PFSK-1 (cell line): ENCODE measurements around the gene FKBP10.

Source experiments
- FOXP2 ChIP-seq: optimal IDR thresholded peaks from 2 replicates; pipeline ENCODE3; 2011; ENCODE audit warnings: borderline replicate concordance, control low read depth, inconsistent platforms; ENCODE audit not compliant: insufficient read depth; ENCODE audit errors: extremely low read length, extremely low read depth
- POLR2AphosphoS5 ChIP-seq: IDR thresholded peaks from 2 replicates; pipeline ENCODE4 v1.6.1; 2012; ENCODE audit warnings: low read depth, mild to moderate bottlenecking, control low read depth, low read length, moderate library complexity
- SIN3A ChIP-seq: IDR thresholded peaks from 2 replicates; pipeline ENCODE4 v1.6.1; 2012; ENCODE audit warnings: mild to moderate bottlenecking, low read length, moderate library complexity, borderline replicate concordance; ENCODE audit not compliant: insufficient read depth
- TAF1 ChIP-seq: IDR thresholded peaks from 2 replicates; pipeline ENCODE4 v1.6.1; 2012; ENCODE audit warnings: low read length, control low read depth, borderline replicate concordance; ENCODE audit not compliant: insufficient read depth
- TF ChIP-seq, protein P1 (sequence below), 2 experiments: IDR thresholded peaks; 2 replicates each; pipeline versions ENCODE4 v1.6.1 to v1.8.0; 2011 to 2012; ENCODE audit warnings: low read depth in 2 of 2, low read length in 2 of 2, control low read depth in 1 of 2, inconsistent platforms in 1 of 2, mild to moderate bottlenecking in 1 of 2, moderate library complexity in 1 of 2; ENCODE audit not compliant: insufficient read depth in 1 of 2

DNA sequence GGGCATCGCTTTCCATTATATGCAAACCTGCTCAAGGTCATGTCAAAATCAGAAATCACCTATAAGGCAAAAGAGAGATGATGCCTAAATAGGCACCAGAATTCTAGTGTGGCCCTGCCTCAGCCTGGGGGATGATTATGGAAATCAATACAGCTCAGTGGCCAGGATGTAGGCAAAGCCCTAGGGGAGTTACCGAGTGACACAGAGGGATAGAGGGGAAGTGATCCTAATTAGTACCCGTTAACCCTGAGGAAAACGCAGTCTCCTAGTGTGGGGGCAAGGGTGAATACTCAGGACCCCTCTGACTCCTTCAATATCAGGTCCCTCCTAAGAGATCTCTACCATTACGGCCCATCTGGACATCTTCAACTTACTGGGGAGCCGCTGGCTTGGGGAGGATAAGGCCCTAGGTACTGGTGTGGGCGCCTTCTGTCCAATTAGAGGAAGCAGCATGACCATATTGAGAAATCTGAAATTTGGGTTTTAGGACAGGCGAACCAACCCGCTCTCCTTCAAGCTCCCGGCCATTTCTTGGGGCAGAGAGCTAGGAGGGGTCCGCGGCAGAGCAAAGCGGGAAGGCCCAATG, 22.5 kb downstream of the FKBP10 start:
- TF ChIP-seq, protein P1, sequence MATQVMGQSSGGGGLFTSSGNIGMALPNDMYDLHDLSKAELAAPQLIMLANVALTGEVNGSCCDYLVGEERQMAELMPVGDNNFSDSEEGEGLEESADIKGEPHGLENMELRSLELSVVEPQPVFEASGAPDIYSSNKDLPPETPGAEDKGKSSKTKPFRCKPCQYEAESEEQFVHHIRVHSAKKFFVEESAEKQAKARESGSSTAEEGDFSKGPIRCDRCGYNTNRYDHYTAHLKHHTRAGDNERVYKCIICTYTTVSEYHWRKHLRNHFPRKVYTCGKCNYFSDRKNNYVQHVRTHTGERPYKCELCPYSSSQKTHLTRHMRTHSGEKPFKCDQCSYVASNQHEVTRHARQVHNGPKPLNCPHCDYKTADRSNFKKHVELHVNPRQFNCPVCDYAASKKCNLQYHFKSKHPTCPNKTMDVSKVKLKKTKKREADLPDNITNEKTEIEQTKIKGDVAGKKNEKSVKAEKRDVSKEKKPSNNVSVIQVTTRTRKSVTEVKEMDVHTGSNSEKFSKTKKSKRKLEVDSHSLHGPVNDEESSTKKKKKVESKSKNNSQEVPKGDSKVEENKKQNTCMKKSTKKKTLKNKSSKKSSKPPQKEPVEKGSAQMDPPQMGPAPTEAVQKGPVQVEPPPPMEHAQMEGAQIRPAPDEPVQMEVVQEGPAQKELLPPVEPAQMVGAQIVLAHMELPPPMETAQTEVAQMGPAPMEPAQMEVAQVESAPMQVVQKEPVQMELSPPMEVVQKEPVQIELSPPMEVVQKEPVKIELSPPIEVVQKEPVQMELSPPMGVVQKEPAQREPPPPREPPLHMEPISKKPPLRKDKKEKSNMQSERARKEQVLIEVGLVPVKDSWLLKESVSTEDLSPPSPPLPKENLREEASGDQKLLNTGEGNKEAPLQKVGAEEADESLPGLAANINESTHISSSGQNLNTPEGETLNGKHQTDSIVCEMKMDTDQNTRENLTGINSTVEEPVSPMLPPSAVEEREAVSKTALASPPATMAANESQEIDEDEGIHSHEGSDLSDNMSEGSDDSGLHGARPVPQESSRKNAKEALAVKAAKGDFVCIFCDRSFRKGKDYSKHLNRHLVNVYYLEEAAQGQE (IDR thresholded peaks at IDR 0.05; ENCODE audit: insufficient read depth in 1 of 2, low read depth in 2 of 2, low read length in 2 of 2) = no peak
- TF ChIP-seq POLR2AphosphoS5 (no peak), TAF1 (no peak), SIN3A (no peak), FOXP2 (no peak)
